ENCODE results near the gene SGCB.

Gene SGCB

GRCh38 chr4:52019936-52020657, 18.0 kb downstream of the SGCB start, which contains the start of gene LRRC66:
TSS of gene LRRC66 (minus strand) at chr4:52020363. CDS start at chr4:52017613, 2,750 bp downstream.
- Histone ChIP-seq H3K4me1 (ENCODE audit: control insufficient read depth, insufficient read depth, low read length, unreplicated experiment) (peaks cover 14% of the 10 kb centered on the region), H3K36me3 (ENCODE audit: insufficient read depth, low read length) (peaks cover 24% of the 10 kb centered on the region), H3K4me3 (ENCODE audit: low read depth, low read length) (no peak within 1 kb of the TSS), H3K27ac (ENCODE audit: low read depth, low read length) (peak within 1 kb of the TSS; percentile 37), H3K79me2 (ENCODE audit: control insufficient read depth, insufficient read depth, low read length, unreplicated experiment) (no peaks in the 10 kb centered on the region), H3K27me3 (ENCODE audit: insufficient read depth, low read length) (no peaks in the 10 kb centered on the region), H2AFZ (ENCODE audit: low read length, unreplicated experiment) (no peak within 1 kb of the TSS)

GRCh38 chr4:52017814-52018213, 20.3 kb downstream of the SGCB start:
- Histone ChIP-seq H3K4me3 (ENCODE audit: low read depth, low read length) (no peak overlapping the region), H3K79me2 (ENCODE audit: control insufficient read depth, insufficient read depth, low read length, unreplicated experiment) (no peaks in the 10 kb centered on the region), H3K27ac (ENCODE audit: low read depth, low read length) (no peak overlapping the region), H2AFZ (ENCODE audit: low read length, unreplicated experiment) (no peak overlapping the region), H3K36me3 (ENCODE audit: insufficient read depth, low read length) (peaks cover 12% of the 10 kb centered on the region), H3K4me1 (ENCODE audit: control insufficient read depth, insufficient read depth, low read length, unreplicated experiment) (peaks cover 14% of the 10 kb centered on the region), H3K27me3 (ENCODE audit: insufficient read depth, low read length) (no peaks in the 10 kb centered on the region)

- Histone ChIP-seq H3K79me2 (ENCODE audit: control insufficient read depth, insufficient read depth, low read length, unreplicated experiment) (no peaks in the 10 kb centered on the region), H3K27ac (ENCODE audit: low read depth, low read length) (no peak overlapping the region), H3K36me3 (ENCODE audit: insufficient read depth, low read length) (peaks cover 4% of the 10 kb centered on the region; the same call in 1 of the 2 replicates), H3K4me3 (ENCODE audit: low read depth, low read length) (no peak overlapping the region), H2AFZ (ENCODE audit: low read length, unreplicated experiment) (no peak overlapping the region), H3K4me1 (ENCODE audit: control insufficient read depth, insufficient read depth, low read length, unreplicated experiment) (peaks cover 14% of the 10 kb centered on the region), H3K27me3 (ENCODE audit: insufficient read depth, low read length) (no peaks in the 10 kb centered on the region)
These were observed 21.1 kb downstream of the SGCB start for GRCh38 chr4:52016981-52017380.

GRCh38 chr4:52015366-52015765, 22.7 kb downstream of the SGCB start:
- H3K4me1 ChIP-seq (ENCODE audit: control insufficient read depth, insufficient read depth, low read length, unreplicated experiment), result peaks cover 8% of the 10 kb centered on the region
- no peaks in the 10 kb centered on the region for H3K27me3 ChIP-seq (ENCODE audit: insufficient read depth, low read length)
- no peak overlapping the region for H3K4me3 ChIP-seq (ENCODE audit: low read depth, low read length)
- H3K79me2 ChIP-seq (ENCODE audit: control insufficient read depth, insufficient read depth, low read length, unreplicated experiment), result no peaks in the 10 kb centered on the region
- peaks cover 4% of the 10 kb centered on the region; the same call in 1 of the 2 replicates for H3K36me3 ChIP-seq (ENCODE audit: insufficient read depth, low read length)
- H3K27ac ChIP-seq (ENCODE audit: low read depth, low read length), result no peak overlapping the region
- H2AFZ ChIP-seq (ENCODE audit: low read length, unreplicated experiment), result no peak overlapping the region

- H3K79me2 ChIP-seq (ENCODE audit: control insufficient read depth, insufficient read depth, low read length, unreplicated experiment), result no peaks in the 10 kb centered on the region
- no peak overlapping the region for H2AFZ ChIP-seq (ENCODE audit: low read length, unreplicated experiment)
- H3K4me3 ChIP-seq (ENCODE audit: low read depth, low read length), result no peak overlapping the region
- peaks cover 3% of the 10 kb centered on the region for H3K4me1 ChIP-seq (ENCODE audit: control insufficient read depth, insufficient read depth, low read length, unreplicated experiment)
- H3K36me3 ChIP-seq (ENCODE audit: insufficient read depth, low read length), result peaks cover 4% of the 10 kb centered on the region; the same call in 1 of the 2 replicates
- no peak overlapping the region for H3K27ac ChIP-seq (ENCODE audit: low read depth, low read length)
- no peaks in the 10 kb centered on the region for H3K27me3 ChIP-seq (ENCODE audit: insufficient read depth, low read length)
These were observed 23.2 kb downstream of the SGCB start for GRCh38 chr4:52014903-52015302.

- H3K27ac ChIP-seq (ENCODE audit: low read depth, low read length), result no peak overlapping the region
- H3K36me3 ChIP-seq (ENCODE audit: insufficient read depth, low read length), result no peaks in the 10 kb centered on the region; the same call in 1 of the 2 replicates
- no peaks in the 10 kb centered on the region for H3K4me1 ChIP-seq (ENCODE audit: control insufficient read depth, insufficient read depth, low read length, unreplicated experiment)
- H3K27me3 ChIP-seq (ENCODE audit: insufficient read depth, low read length), result no peaks in the 10 kb centered on the region
- no peak overlapping the region for H2AFZ ChIP-seq (ENCODE audit: low read length, unreplicated experiment)
- no peak overlapping the region for H3K4me3 ChIP-seq (ENCODE audit: low read depth, low read length)
- H3K79me2 ChIP-seq (ENCODE audit: control insufficient read depth, insufficient read depth, low read length, unreplicated experiment), result no peaks in the 10 kb centered on the region
These were observed 25.4 kb downstream of the SGCB start for GRCh38 chr4:52012651-52013050.

GRCh38 chr4:52010986-52011385, 27.1 kb downstream of the SGCB start:
- no peak overlapping the region for H3K27ac ChIP-seq (ENCODE audit: low read depth, low read length)
- no peaks in the 10 kb centered on the region for H3K4me1 ChIP-seq (ENCODE audit: control insufficient read depth, insufficient read depth, low read length, unreplicated experiment)
- no peak overlapping the region for H2AFZ ChIP-seq (ENCODE audit: low read length, unreplicated experiment)
- no peaks in the 10 kb centered on the region for H3K79me2 ChIP-seq (ENCODE audit: control insufficient read depth, insufficient read depth, low read length, unreplicated experiment)
- H3K36me3 ChIP-seq (ENCODE audit: insufficient read depth, low read length), result no peaks in the 10 kb centered on the region; the same call in 1 of the 2 replicates
- H3K4me3 ChIP-seq (ENCODE audit: low read depth, low read length), result no peak overlapping the region
- H3K27me3 ChIP-seq (ENCODE audit: insufficient read depth, low read length), result no peaks in the 10 kb centered on the region

GRCh38 chr4:52006887-52007286, 31.2 kb downstream of the SGCB start:
- Histone ChIP-seq H3K79me2 (ENCODE audit: control insufficient read depth, insufficient read depth, low read length, unreplicated experiment) (no peaks in the 10 kb centered on the region), H3K4me3 (ENCODE audit: low read depth, low read length) (no peak overlapping the region)

GRCh38 chr4:52005604-52006273, 32.4 kb downstream of the SGCB start:
- peaks cover 6% of the 10 kb centered on the region for H3K4me1 ChIP-seq (ENCODE audit: control insufficient read depth, insufficient read depth, low read length, unreplicated experiment)
- no peak overlapping the region for H3K27ac ChIP-seq (ENCODE audit: low read depth, low read length)
- no peak overlapping the region for H3K4me3 ChIP-seq (ENCODE audit: low read depth, low read length)
- H3K36me3 ChIP-seq (ENCODE audit: insufficient read depth, low read length), result no peaks in the 10 kb centered on the region; the same call in 1 of the 2 replicates
- H3K27me3 ChIP-seq (ENCODE audit: insufficient read depth, low read length), result no peaks in the 10 kb centered on the region
- H3K79me2 ChIP-seq (ENCODE audit: control insufficient read depth, insufficient read depth, low read length, unreplicated experiment), result no peaks in the 10 kb centered on the region
- H2AFZ ChIP-seq (ENCODE audit: low read length, unreplicated experiment), result no peak overlapping the region

More at GRCh38 chr4:52006887-52007286, 31.2 kb downstream of the SGCB start:
- no peaks in the 10 kb centered on the region; the same call in 1 of the 2 replicates for H3K36me3 ChIP-seq (ENCODE audit: insufficient read depth, low read length)
- peaks cover under 1% of the 10 kb centered on the region for H3K4me1 ChIP-seq (ENCODE audit: control insufficient read depth, insufficient read depth, low read length, unreplicated experiment)
- no peak overlapping the region for H3K27ac ChIP-seq (ENCODE audit: low read depth, low read length)
- no peaks in the 10 kb centered on the region for H3K27me3 ChIP-seq (ENCODE audit: insufficient read depth, low read length)
- no peak overlapping the region for H2AFZ ChIP-seq (ENCODE audit: low read length, unreplicated experiment)

GRCh38 chr4:52004414-52004813, 33.7 kb downstream of the SGCB start:
- H3K4me3 ChIP-seq (ENCODE audit: low read depth, low read length), result no peak overlapping the region
- H3K36me3 ChIP-seq (ENCODE audit: insufficient read depth, low read length), result no peaks in the 10 kb centered on the region; the same call in 1 of the 2 replicates
- H3K79me2 ChIP-seq (ENCODE audit: control insufficient read depth, insufficient read depth, low read length, unreplicated experiment), result no peaks in the 10 kb centered on the region
- no peak overlapping the region for H3K27ac ChIP-seq (ENCODE audit: low read depth, low read length)
- H3K27me3 ChIP-seq (ENCODE audit: insufficient read depth, low read length), result no peaks in the 10 kb centered on the region
- peaks cover 6% of the 10 kb centered on the region for H3K4me1 ChIP-seq (ENCODE audit: control insufficient read depth, insufficient read depth, low read length, unreplicated experiment)
- no peak overlapping the region for H2AFZ ChIP-seq (ENCODE audit: low read length, unreplicated experiment)

- Histone ChIP-seq H3K4me3 (ENCODE audit: low read depth, low read length) (no peak overlapping the region), H3K36me3 (ENCODE audit: insufficient read depth, low read length) (no peaks in the 10 kb centered on the region), H3K4me1 (ENCODE audit: control insufficient read depth, insufficient read depth, low read length, unreplicated experiment) (peaks cover 6% of the 10 kb centered on the region), H2AFZ (ENCODE audit: low read length, unreplicated experiment) (no peak overlapping the region), H3K27ac (ENCODE audit: low read depth, low read length) (no peak overlapping the region), H3K79me2 (ENCODE audit: control insufficient read depth, insufficient read depth, low read length, unreplicated experiment) (no peaks in the 10 kb centered on the region), H3K27me3 (ENCODE audit: insufficient read depth, low read length) (no peaks in the 10 kb centered on the region)
These were observed 36.5 kb downstream of the SGCB start for GRCh38 chr4:52001616-52002015.
